Testis (tissue), 2 donors: ENCODE measurements around the gene ZBTB2.

Experiments
- CTCF ChIP-seq, 3 experiments: fragments of 450-650 bp in 2 of 3; fragments of 200-600 bp in 1 of 3; sonication (generic) in 1 of 3; IDR thresholded peaks; one replicate each; pipeline ENCODE4 v1.5.1; 2016 to 2019; ENCODE audit warnings: antibody characterized with exemption in 3 of 3, mild to moderate bottlenecking in 2 of 3, moderate library complexity in 1 of 3
- POLR2A ChIP-seq: fragments of 450-650 bp; IDR thresholded peaks from one replicate; pipeline ENCODE4 v1.6.1; 2017; ENCODE audit warnings: antibody characterized with exemption, mild to moderate bottlenecking, moderate library complexity

DNA sequence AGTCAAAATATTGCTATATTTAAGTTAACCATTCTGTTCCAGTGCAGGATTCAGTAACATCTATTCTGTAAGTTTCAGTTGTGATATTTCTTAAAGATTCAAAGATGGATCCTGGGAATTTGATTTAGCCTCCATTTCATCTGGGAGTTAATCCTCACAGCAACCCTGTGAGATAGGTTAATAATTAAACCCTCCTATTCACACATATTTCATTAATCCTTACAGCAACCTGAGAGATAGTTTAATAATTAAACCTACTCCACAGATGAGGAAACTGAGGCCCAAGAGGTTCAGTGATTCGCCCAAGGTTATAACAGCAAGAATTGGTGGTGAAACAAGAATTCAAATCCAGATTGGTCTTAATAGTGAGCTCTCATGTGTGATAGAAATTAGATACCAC is 10.9 kb upstream of the ZBTB2 start:
- TF ChIP-seq CTCF (IDR thresholded peaks at IDR 0.05) (no peak), POLR2A (no peak)
